GM12872 (cell line): ENCODE data around the gene NLGN1.

Experiments
- TF ChIP-seq, protein P1 (sequence below): IDR thresholded peaks from 3 replicates; pipeline ENCODE4 v1.5.1; 2011; ENCODE audit warnings: low read depth, mild to moderate bottlenecking, low read length, moderate library complexity; ENCODE audit not compliant: insufficient read depth

The NLGN1 gene

DNA sequence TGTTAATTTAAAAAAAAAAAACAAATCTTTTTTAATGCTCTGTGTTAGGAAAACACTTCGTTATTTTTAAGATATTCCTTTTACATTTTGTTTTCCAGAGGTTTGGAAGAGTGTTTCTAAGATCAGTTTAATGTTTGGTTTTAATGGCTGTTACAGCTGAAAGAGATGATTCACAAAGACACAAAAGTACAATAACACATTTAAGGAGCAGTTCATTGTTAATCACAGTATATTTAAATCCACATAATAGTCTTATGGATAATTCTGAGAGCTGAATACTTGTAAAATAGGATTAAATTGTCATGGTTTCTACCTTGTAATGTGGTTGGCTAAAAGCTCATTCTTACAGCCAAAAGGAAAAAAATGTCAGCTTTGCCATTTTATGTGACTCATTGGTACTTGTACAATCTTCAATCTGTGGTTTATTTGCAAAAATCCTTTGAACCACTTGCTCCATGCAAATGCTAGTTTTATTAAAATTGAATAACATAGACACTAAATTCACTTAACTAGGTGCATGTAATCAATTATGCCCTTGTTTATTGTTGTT lies 426.4 kb downstream of the NLGN1 start:
- TF ChIP-seq, protein P1, sequence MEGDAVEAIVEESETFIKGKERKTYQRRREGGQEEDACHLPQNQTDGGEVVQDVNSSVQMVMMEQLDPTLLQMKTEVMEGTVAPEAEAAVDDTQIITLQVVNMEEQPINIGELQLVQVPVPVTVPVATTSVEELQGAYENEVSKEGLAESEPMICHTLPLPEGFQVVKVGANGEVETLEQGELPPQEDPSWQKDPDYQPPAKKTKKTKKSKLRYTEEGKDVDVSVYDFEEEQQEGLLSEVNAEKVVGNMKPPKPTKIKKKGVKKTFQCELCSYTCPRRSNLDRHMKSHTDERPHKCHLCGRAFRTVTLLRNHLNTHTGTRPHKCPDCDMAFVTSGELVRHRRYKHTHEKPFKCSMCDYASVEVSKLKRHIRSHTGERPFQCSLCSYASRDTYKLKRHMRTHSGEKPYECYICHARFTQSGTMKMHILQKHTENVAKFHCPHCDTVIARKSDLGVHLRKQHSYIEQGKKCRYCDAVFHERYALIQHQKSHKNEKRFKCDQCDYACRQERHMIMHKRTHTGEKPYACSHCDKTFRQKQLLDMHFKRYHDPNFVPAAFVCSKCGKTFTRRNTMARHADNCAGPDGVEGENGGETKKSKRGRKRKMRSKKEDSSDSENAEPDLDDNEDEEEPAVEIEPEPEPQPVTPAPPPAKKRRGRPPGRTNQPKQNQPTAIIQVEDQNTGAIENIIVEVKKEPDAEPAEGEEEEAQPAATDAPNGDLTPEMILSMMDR, result no peak

GRCh38 chr3:173825730-173826129 lies 428.2 kb downstream of the NLGN1 start:
- TF ChIP-seq, protein P1, result no peak

GRCh38 chr3:173826416-173826815 lies 428.9 kb downstream of the NLGN1 start:
- TF ChIP-seq, protein P1, result no peak

- TF ChIP-seq, protein P1, result no peak
These were observed 429.5 kb downstream of the NLGN1 start for GRCh38 chr3:173826901-173827609.

DNA sequence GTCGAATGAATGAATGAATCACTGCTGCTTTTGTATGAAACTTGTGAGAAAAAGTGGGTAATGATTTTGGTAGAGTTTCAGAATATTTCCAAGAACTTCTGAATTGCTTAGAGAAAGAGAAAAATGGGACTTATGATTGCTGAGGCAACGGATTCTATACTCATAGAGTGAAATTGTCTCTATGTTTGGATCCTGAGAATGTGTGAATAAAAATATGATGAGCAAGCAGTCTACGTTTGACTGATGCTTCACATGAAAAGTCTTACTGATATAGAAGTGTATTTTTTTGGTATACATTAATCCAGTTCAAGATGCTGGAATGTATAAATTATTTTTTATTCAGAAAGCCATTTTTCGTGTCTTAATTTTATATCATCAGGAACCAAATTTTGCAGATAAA lies 441.1 kb downstream of the NLGN1 start:
- TF ChIP-seq, protein P1, result no peak

DNA sequence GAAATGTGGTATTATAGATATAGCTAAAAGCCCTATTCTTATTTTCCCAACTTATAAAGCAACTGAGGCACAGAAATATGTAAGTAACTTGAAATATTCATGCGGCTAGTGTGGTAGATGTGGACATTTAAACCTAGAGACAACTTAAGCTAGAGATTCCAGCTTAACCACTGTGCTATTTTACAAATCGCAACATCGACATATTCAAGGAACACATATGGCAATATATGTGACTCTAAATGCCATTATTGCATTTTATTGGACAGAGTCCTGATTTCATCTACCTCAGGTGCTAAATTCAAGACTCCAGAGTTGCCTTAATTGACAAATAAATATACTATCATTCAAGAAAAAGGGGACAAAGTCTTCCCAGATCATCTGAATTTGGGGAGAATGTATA lies 442.3 kb downstream of the NLGN1 start:
- TF ChIP-seq, protein P1, result no peak

GRCh38 chr3:173841334-173841733 lies 443.8 kb downstream of the NLGN1 start:
- TF ChIP-seq, protein P1, result no peak
